HCT116 (cell line): Measurements from ENCODE around the gene ZNF581. TPM values are rescaled to one million over a fixed set of nuclear protein-coding genes. Genes with fewer than 3 reads are reported as not detected.

Experiments
- ATAC-seq: fragments of 200-7000 bp; cut with Tn5 transposase; 2 replicates; pipeline ENCODE4 v1.9.1; 2020; ENCODE audit warnings: mild to moderate bottlenecking, moderate library complexity
- BruUV-seq: library from RNA; stranded (reverse); fragments of 400-500 nt; replicated peaks from 2 replicates; lab custom pipeline; 2021; lab: Mats Ljungman, UMichigan
- CTCF ChIA-PET: fragments of 300-600 bp; sonication (Branson Sonifier 250); formaldehyde crosslinking; loops from one replicate; lab custom pipeline; 2021; ENCODE audit warnings: antibody characterized with exemption; lab: Charles Lee
- POLR2A ChIA-PET: fragments of 300-600, 350-600 bp; sonication (Branson Sonifier 250); formaldehyde crosslinking; loops from one replicate; lab custom pipeline; 2021; ENCODE audit warnings: antibody characterized with exemption; lab: Charles Lee
- RAD21 ChIA-PET, 2 experiments: fragments of 300-600 bp; sonication (Branson Sonifier 250); formaldehyde crosslinking; loops; one replicate each; lab custom pipeline; 2023; ENCODE audit warnings: low total read pairs in 2 of 2; ENCODE audit not compliant: uncharacterized antibody in 2 of 2, unreplicated experiment in 2 of 2, low non-redundant PET in 1 of 2; lab: Charles Lee
- DNase-seq: peaks from one replicate; pipeline ENCODE4 v3.0.0-alpha.2; 2010; ENCODE audit warnings: low read depth, low spot score
- H2AFZ ChIP-seq: fragments of 200-600 bp; shearing (Covaris generic), sonication (generic); 2 replicates; pipeline ENCODE4 v1.6.1; 2017; ENCODE audit warnings: low read depth, mixed run types, mixed read lengths, antibody characterized with exemption, low read length; ENCODE audit not compliant: poor library complexity, severe bottlenecking
- H3K27ac ChIP-seq: 2 replicates; pipeline ENCODE4 v1.5.1; 2012; ENCODE audit warnings: low read depth, low read length
- H3K27me3 ChIP-seq: fragments of 200-600 bp; sonication (generic); 2 replicates; pipeline ENCODE4 v1.6.1; 2016; ENCODE audit warnings: mixed run types, low read length, mixed read lengths; ENCODE audit not compliant: insufficient read depth
- H3K36me3 ChIP-seq, 2 experiments: fragments of 200-500 bp in 1 of 2; fragments of 200-600 bp in 1 of 2; sonication (Bioruptor generic) in 1 of 2; sonication (generic) in 1 of 2; 2 replicates each; pipeline versions ENCODE4 v1.5.1 to v1.6.1; 2014 to 2016; ENCODE audit warnings: low read length in 2 of 2, inconsistent platforms in 1 of 2, mixed read lengths in 1 of 2, mixed run types in 1 of 2; ENCODE audit not compliant: insufficient read depth in 2 of 2, control insufficient read depth in 1 of 2
- H3K4me1 ChIP-seq, 2 experiments: fragments of 200-600 bp in 1 of 2; sonication (generic) in 1 of 2; 2 replicates each; pipeline versions ENCODE4 v1.5.1 to v1.6.1; 2012 to 2017; ENCODE audit warnings: low read length in 2 of 2, inconsistent platforms in 1 of 2, mild to moderate bottlenecking in 1 of 2, mixed read lengths in 1 of 2, mixed run types in 1 of 2, moderate library complexity in 1 of 2; ENCODE audit not compliant: insufficient read depth in 2 of 2, control insufficient read depth in 1 of 2
- H3K4me2 ChIP-seq: fragments of 200-600 bp; sonication (generic); 2 replicates; pipeline ENCODE4 v1.6.1; 2017; ENCODE audit warnings: mixed run types, low read length, mixed read lengths
- H3K4me3 ChIP-seq, 2 experiments: fragments of 200-600 bp in 1 of 2; sonication (generic) in 1 of 2; replicated peaks in 1 of 2; 2 replicates each; pipeline ENCODE4 v1.5.1; 2011 to 2016; ENCODE audit warnings: low read length in 2 of 2, control low read depth in 1 of 2, low read depth in 1 of 2, mild to moderate bottlenecking in 1 of 2, mixed read lengths in 1 of 2, mixed run types in 1 of 2
- H3K79me2 ChIP-seq: fragments of 200-600 bp; sonication (generic); 2 replicates; pipeline ENCODE4 v1.6.1; 2017; ENCODE audit warnings: mild to moderate bottlenecking, mixed run types, low read length, moderate library complexity, mixed read lengths; ENCODE audit not compliant: insufficient read depth
- H3K9ac ChIP-seq: fragments of 200-600 bp; sonication (generic); 2 replicates; pipeline ENCODE4 v1.6.1; 2016; ENCODE audit warnings: low read length, mixed read lengths
- H3K9me2 ChIP-seq: fragments of 200-600 bp; sonication (generic), shearing (Covaris generic); 2 replicates; pipeline ENCODE4 v1.6.1; 2017; ENCODE audit warnings: mixed run types, mild to moderate bottlenecking, moderate library complexity; ENCODE audit not compliant: insufficient read depth
- H3K9me3 ChIP-seq, 2 experiments: fragments of 200-500 bp in 1 of 2; fragments of 200-600 bp in 1 of 2; sonication (Bioruptor generic) in 1 of 2; sonication (generic) in 1 of 2; 2 replicates each; pipeline ENCODE4 v1.6.1; 2014 to 2017; ENCODE audit warnings: low read length in 2 of 2, mixed read lengths in 2 of 2, inconsistent platforms in 1 of 2, low read depth in 1 of 2, mild to moderate bottlenecking in 1 of 2, mixed run types in 1 of 2, moderate library complexity in 1 of 2; ENCODE audit not compliant: control insufficient read depth in 1 of 2, insufficient read depth in 1 of 2
- H4K20me1 ChIP-seq: fragments of 200-600 bp; sonication (generic), shearing (Covaris generic); 2 replicates; pipeline ENCODE4 v1.6.1; 2017; ENCODE audit warnings: mixed run types, mild to moderate bottlenecking, moderate library complexity; ENCODE audit not compliant: insufficient read depth
- CBX3 ChIP-seq: IDR thresholded peaks from 2 replicates; pipeline ENCODE4 v1.6.1; 2012; ENCODE audit warnings: low read depth
- CEBPB ChIP-seq: IDR thresholded peaks from 2 replicates; pipeline ENCODE4 v1.6.1; 2012; ENCODE audit warnings: low read depth
- ELF1 ChIP-seq: IDR thresholded peaks from 2 replicates; pipeline ENCODE4 v1.6.1; 2012; ENCODE audit warnings: low read depth, borderline replicate concordance
- SP1 ChIP-seq: IDR thresholded peaks from 2 replicates; pipeline ENCODE4 v1.6.1; 2012; ENCODE audit warnings: low read depth
- ZNF274 ChIP-seq: fragments of 200-500 bp; sonication (Bioruptor generic); IDR thresholded peaks from 2 replicates; pipeline ENCODE4 v1.6.1; 2014; ENCODE audit warnings: mild to moderate bottlenecking, low read depth, low read length, inconsistent platforms
- intact Hi-C: fragments of 100-400 bp; cut with micrococcal nuclease; formaldehyde crosslinking; loops from 2 replicates; pipeline ENCODE4 v1.10.0; 2022
- total RNA-seq: library from RNA; stranded (reverse); gene quantifications from one replicate; pipeline ENCODE4 v1.2.1, GENCODE V29; 2021; ENCODE audit not compliant: unreplicated experiment
- TF ChIP-seq, protein P1 (sequence below): IDR thresholded peaks from 2 replicates; pipeline ENCODE4 v1.6.1; 2011; ENCODE audit warnings: mild to moderate bottlenecking, low read length, moderate library complexity; ENCODE audit not compliant: insufficient replicate concordance; ENCODE audit errors: extremely low read depth

The ZNF581 gene
- total RNA-seq, 1 experiment from 2014 or later = 44.4 TPM

DNA sequence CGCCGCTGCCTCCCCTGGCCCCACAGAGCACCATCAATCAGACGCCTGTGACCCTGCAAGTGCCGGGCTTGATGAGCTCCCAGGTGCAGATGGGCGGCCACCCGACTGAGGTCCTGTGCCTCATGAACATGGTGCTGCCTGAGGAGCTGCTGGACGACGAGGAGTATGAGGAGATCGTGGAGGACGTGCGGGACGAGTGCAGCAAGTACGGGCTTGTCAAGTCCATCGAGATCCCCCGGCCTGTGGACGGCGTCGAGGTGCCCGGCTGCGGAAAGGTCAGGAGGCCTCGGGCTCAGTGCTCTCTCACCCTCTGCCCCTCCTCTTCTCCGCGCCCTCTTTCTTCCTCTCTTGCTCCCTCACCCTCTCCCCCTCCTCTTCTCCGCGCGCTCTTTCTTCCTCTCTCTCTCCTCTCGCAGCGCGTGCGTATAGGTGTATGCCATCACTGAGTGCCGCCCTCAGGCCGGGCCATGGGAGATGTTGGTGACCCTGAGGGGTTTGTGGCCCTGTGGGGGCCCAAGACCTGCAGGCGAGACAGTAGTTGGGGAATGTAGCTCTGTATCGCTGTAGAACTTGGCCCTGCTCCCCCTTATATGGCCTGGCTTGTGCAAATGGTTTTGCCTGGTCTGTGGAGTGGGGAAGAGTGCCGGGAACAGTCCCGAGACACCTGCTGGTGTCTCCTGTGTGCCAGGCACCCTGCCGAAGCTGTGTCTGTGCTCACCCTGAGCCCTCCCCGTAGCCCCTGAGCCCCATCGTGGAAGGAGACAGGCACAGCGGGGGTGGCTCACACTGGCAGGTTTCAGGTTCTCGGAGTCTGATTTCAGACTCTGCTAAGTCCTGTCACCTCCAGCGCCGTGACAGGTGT lies 26.2 kb downstream of the ZNF581 start (continued):
- TF ChIP-seq, protein P1, sequence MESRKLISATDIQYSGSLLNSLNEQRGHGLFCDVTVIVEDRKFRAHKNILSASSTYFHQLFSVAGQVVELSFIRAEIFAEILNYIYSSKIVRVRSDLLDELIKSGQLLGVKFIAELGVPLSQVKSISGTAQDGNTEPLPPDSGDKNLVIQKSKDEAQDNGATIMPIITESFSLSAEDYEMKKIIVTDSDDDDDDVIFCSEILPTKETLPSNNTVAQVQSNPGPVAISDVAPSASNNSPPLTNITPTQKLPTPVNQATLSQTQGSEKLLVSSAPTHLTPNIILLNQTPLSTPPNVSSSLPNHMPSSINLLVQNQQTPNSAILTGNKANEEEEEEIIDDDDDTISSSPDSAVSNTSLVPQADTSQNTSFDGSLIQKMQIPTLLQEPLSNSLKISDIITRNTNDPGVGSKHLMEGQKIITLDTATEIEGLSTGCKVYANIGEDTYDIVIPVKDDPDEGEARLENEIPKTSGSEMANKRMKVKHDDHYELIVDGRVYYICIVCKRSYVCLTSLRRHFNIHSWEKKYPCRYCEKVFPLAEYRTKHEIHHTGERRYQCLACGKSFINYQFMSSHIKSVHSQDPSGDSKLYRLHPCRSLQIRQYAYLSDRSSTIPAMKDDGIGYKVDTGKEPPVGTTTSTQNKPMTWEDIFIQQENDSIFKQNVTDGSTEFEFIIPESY = no peak
- no peak for TF ChIP-seq CEBPB
- no peak for TF ChIP-seq CBX3
- no peak for TF ChIP-seq ZNF274
- no peak for TF ChIP-seq SP1

DNA sequence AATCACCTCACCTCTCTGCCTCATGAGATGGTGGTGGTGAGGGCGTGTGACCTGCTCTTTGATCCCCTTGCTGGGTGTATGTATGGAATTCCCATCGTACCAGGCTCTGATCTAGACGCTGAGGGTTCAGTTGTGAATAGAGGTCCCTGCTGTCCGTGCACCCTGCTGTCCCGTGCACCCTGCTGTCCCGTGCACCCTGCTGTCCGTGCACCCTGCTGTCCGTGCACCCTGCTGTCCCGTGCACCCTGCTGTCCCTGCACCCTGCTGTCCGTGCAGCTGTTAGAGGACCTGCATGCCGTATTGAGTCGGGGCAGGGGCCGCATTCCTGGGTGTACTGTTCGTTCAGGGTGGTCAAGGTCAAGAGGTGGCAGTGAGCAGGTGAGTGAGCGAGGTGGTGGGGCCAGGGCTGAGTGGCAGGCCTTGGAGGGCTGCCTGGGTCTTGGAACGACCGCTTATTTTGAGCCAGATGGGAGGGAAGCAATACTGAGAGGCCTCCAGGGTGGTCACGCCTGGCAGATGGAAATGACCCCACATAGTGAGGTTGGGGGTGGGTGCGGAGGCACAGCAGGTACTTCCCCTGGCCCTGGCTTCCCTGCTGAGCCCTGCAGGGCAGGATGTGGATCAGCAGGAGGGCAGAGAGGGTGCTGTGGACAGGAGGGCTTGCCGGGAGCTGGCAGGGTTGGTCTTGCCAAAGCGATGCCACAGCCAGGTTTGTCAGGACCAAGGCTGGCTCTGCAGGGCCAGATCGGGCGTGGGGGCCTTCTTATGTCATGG lies 27.0 kb downstream of the ZNF581 start:
- CTCF ChIA-PET = interaction anchor here (0.7 to 2.3 kb wide), 4 partner anchors 13 to 38 kb away, joined by 3 to 23 read pairs (median 10); partner anchors contain the start of gene U2AF2
- H3K9me2 ChIP-seq = no peaks in the 10 kb centered on the region
- TF ChIP-seq ELF1 = no peak
- BruUV-seq = no TSS peak
- H4K20me1 ChIP-seq = peaks cover 14% of the 10 kb centered on the region; the same call in 1 of the 2 replicates
- H2AFZ ChIP-seq = no peak overlapping the region
- H3K4me2 ChIP-seq = no peak overlapping the region
- H3K27ac ChIP-seq = peak overlapping the region; percentile 10; the same call in 1 of the 2 replicates
- RAD21 ChIA-PET = no interaction called here
- H3K79me2 ChIP-seq = peaks cover 92% of the 10 kb centered on the region
- POLR2A ChIA-PET = no interaction called here
- no peak overlapping the region for H3K9ac ChIP-seq
- intact Hi-C loops = no loop called here
- no peaks in the 10 kb centered on the region for H3K9me3 ChIP-seq
- no peak overlapping the region for H3K4me3 ChIP-seq
- DNase-seq (no peak), ATAC-seq (no peak)
- H3K36me3 ChIP-seq = peaks cover 31 to 49% of the 10 kb centered on the region in 2 experiments
- H3K4me1 ChIP-seq = peaks cover 7 to 49% of the 10 kb centered on the region in 2 experiments
- no peaks in the 10 kb centered on the region for H3K27me3 ChIP-seq
